HG02571 (cell line): ENCODE data around the gene SCAF1.

Source experiments
- ATAC-seq: cut with Tn5 transposase; IDR thresholded peaks from one replicate; pipeline ENCODE4 v1.9.1; 2021; ENCODE audit warnings: mild to moderate bottlenecking, moderate library complexity; ENCODE audit not compliant: unreplicated experiment

The SCAF1 gene

DNA sequence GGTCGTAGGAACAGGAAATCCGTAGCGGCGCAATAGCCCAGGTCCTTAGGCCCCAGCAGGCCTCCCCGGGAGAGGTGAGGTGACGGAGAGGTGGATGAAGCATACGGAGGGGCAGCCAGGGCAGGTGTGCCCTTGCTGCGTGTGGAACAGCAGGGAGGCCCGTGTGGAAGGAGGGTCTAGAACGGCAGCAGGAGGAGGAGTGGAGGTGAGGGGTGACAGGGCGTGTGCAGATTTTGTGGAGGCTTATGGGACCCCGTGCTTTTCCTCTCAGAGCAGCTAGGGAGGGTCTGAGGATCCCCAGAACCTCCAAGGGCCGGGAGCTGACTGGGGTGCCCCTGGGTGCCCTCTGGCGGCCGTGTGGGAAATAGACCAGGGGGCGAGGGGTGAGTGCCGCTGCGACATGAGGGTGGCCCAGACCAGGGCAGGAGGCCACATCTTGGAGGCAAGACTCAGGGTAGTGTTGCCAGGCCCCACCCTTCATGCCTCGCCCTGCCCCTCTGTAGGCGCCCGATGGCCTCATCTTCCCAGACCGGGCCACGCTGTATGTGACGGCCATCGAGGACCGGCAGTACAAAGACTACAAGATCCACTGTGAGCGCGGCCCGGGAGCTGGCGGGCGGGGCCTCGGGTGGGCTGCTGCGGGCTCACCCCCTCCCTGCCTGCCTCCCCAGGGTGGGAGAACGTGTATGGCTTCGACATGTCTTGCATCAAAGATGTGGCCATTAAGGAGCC is 42.4 kb downstream of the SCAF1 start:
- no peak for ATAC-seq

DNA sequence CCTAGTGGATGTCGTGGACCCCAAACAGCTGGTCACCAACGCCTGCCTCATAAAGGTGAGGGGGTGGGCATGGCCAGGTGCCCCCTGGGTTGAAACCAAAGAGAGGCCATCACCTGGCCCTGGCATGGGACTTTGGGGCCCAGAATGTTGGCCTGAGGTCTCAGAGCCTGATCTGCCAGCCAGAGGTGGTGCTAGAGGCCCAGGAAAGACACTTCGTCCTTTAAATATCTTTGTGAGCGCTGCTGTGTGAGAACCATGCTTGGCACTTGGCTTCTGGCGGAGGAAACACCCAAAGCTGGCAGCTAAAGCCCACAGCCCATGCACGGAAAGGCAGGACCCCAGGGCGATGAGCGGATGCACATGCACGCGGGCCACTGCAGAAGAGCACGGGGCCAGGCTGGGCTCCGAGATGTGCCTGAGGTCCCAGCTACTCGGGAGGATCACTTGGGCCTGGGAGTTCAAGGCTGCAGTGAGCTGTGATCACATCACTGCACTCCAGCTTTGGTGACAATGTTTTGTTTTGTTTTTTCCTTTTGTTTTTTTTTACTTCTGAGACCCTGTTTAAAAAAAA is 43.1 kb downstream of the SCAF1 start:
- no peak for ATAC-seq

DNA sequence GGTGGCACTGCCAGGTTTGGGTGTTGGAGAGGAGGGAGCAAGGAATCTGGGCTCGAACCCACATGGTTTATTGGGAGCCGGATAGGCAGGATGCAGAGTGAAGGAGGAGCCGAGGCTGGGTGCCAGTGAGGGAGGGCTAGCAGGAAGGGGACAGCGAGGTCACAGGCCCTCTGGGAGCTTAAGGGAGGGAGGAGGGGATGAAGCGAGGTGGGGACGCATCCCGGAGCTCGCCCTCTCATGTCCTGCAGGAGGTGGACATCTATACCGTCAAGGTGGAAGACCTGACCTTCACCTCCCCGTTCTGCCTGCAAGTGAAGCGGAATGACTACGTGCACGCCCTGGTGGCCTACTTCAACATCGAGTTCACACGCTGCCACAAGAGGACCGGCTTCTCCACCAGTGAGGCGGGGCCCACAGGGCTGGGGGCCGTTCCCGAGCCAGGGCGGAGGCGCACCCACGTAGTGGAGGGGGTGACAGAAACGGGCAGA is 43.9 kb downstream of the SCAF1 start:
- no peak for ATAC-seq

DNA sequence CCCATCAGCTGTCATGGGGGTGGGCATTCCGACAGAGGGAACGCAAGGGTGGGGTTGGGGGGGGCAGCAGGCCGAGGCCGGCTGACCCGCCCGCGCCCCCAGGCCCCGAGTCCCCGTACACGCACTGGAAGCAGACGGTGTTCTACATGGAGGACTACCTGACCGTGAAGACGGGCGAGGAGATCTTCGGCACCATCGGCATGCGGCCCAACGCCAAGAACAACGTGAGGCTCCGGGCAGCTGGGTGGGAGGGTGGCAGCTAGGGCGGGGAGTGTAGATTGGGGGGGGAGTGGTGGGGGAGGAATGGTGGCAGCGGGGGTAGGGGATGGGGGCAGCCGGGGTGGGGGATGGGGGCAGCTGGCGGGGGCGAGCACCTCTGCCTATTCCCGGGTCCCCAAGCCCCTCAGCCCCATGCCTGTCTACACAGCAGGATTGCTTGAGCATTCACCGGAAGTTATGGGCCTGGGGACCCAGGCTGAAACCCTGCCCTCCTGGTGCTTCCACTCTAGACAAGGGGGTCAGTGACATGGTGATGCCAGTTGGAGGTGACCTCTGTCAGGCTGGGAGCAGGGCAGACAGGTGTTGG is 44.6 kb downstream of the SCAF1 start:
- ATAC-seq, result no peak

DNA sequence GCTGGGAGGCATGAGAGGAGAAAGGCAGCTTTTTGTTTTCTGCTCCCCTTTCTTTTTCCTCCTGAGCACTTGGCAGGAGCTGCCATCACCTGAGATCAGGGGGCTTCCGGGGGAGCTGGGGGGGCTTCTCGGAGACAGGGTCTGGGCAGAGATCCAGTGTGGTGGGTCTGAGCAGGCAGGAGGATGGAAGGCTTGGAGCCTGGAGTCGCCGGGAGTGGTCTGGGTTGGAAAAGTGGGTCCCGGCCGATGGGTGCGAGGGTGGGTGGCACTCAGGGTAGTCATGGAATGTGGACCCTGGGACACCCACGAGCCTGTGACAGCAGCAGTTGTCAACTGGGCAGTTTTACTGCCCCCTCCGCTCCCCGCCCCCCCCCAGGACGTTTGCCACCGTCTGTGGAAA is 45.1 kb downstream of the SCAF1 start:
- ATAC-seq, result no peak

DNA sequence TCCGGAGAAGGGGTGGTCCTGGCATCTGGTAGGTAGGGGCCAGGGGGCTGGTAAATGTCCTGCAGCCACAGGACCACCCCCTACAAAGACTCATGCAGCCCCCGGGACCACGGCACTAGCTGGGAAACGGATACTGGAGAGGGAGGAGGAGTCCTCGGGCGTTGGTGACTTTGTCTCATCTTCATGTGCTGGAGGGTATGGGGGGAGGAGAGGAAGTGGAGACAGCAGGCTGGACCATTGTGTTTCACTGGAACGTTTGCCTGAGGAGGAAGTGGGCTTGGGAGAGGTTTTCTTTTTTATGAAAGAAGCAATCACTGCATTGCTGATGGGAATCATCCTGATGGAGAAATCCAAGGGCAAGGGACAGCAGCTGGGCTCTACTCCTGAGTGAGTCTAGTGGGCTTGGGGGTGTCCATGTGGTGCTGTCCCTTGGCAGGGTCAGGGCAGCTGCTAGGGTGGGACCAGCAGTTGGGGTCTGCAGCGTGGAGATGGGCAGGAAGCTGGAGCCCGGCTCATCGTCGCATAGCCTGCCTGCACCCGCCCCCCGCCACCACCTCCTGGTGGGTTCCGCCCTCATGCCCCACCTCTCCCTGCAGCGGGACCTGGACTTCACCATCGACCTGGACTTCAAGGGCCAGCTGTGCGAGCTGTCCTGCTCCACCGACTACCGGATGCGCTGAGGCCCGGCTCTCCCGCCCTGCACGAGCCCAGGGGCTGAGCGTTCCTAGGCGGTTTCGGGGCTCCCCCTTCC is 45.7 kb downstream of the SCAF1 start:
- no peak for ATAC-seq

DNA sequence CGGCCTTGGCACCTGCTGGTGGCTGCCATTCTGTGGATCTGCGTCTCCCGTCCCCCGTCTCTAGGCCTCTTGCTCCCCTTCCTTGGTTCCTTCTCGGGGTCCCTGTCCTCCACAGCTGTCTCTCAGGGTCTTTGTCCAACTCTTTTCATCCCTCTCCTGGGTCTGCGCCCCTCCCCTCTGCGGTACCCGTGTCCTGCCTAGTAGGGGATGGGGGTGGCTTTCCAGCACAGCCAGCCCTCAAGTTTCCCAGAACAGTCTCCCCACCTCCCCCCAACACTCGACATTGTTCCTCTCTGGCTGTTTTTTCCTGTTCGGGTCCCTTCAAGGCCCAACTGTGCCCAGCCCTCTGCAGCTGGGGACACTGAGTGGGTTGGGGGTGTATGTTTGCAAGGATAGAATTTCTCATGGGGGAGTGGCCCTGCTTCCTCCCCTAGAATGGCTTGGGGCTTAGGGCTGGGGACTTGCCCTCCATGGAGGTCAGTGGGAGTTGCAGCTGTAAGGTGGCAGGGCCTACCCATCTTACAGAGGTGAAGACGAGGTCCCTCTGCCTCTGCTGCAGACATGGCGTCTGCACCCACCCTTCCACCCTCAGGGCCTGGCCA is 46.6 kb downstream of the SCAF1 start:
- ATAC-seq, result no peak

DNA sequence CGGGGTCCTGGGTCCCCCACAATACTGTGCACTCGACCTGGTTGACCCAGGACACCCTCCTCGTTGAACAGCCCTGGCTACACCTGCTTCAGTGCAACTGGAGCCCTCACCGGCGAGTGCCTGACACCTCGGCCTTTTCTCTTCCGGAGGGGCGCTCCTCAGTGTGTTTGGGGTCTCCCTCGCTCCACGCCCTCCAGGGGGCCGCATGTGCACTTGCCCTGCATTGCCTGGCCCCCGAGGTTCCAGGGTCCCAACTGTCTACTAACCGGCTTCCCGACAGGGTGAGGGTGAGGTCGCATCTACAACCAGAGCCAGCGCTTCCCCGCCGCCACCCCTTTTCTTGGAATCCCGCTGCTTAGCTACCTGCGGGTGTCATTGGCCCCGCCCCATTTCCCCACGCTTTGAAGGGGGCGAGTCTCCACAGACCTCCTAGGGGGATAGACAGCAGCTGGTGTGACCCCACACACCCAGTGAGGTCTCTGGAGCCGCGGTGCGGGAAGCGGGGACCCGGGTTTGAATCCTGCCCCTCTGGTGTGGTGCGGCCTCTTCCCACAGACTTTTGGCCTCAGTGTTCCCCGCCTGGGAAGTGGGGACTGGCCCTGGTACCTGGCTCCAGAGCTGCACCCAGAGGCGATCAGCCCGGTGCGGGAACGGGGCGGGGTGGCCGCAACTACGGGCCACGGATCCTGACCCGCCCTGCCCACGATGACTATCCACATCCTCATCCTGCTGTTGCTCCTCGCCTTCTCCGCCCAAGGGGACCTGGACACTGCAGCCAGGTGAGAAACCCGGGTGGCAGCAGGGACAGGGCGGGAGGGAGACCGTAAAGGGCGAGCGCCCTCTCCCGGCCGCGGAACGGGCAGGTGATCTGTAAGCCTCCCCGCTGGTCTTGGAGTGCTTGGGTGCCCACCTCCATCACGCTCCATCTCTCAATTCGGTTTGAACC is 47.4 kb downstream of the SCAF1 start, which contains the start of gene ADM5:
TSS of gene ADM5 (plus strand) at position 462 of the 946 bp plus-strand sequence. CDS start at position 706, 244 bp downstream.
- no peak for ATAC-seq

DNA sequence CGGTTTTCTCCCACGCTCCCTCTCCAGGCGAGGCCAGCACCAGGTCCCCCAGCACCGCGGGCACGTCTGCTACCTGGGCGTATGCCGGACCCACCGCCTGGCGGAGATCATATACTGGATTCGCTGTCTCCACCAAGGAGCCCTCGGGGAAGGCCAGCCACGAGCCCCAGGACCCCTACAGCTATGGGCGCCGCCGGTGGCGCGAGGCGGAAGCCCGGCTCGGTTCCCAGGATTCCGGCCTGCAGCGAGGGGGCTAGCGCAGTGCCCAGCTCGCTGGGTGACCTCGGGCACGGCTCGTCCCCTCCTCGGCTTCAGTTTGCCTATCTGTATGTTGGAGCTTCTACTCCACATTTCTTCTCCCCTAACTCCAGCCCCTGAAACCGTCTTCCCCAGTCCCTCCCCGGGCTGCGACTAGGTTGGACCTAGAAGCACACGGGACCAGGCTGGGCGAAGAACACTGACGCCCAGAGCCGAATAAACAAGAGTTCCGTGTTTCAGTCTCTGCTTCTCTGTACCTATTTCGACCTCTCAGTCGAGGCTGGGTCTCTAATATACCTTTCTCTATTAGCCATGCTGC is 48.2 kb downstream of the SCAF1 start:
- no peak for ATAC-seq

DNA sequence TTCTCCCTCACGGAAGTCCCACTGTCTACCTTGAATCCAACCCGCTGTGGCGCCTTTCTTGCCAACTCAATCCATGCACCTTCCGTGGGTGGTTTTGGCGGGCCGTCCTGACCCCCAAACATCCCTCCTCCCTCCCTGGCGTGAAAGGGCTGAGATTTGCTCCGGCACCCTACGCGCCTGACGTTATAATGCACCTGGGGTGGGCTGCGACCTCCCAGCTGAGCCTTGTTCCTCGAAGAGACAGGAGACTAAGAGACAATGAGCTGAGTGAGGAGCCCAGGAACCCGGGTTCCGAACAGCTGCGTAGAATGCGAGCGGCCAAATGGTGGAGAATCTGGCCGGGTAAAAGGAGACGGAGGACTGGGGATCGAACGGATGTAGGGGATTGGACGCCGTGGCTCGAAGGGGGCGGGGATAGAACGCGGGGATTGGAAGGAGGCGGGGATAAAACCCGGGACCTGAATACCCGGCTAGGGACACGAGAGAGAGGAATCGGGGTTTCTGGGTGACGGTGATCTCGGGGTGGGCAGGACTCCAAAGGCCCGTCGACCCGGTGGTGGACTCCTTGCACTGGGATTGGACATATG is 48.7 kb downstream of the SCAF1 start, which contains the start of gene CPT1C:
TSS of gene CPT1C (plus strand) at position 461 of the 587 bp plus-strand sequence. CDS start 1,137 bp downstream, outside the sequence.
- no peak for ATAC-seq

DNA sequence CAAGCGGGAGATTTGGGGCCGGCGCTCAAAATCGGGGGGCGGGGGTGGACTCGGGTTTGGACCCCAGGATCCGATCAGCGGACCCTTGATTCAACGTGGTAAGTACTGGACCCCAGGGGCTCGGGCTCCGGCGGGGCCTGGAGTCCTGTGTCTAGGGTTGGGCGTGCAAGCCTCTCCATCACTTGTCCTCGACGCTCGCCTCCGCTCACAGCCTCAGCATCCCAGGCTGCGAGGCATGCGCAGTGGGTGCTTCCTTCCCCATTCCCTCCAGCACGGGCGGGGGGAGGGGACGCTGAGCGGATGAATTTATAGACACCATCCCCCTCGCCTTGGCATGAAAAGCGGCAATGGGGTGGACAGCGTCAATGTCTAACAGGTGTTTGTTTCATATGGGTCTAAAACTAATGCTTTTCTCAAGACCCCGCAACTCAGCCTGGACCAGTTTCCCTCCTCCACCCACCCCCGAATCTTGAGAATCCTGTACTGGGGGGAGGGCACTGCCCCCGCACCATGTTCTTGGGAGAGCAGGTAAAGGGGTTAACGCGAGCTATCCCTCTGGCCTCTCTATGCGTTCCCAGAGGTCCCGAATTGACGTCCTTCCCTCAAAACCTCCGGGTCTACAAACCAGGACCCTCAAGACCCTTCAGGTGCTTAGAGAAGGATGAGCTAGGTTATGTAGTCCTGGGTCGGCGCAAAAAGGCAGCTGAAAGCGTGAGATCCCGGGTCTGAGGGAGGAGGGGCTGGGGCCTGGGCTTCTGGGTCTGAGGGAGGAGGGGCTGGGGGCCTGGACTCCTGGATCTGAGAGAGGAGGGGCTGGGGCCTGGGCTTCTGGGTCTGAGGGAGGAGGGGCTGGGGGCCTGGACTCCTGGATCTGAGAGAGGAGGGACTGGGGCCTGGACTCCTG is 49.5 kb downstream of the SCAF1 start:
- no peak for ATAC-seq

DNA sequence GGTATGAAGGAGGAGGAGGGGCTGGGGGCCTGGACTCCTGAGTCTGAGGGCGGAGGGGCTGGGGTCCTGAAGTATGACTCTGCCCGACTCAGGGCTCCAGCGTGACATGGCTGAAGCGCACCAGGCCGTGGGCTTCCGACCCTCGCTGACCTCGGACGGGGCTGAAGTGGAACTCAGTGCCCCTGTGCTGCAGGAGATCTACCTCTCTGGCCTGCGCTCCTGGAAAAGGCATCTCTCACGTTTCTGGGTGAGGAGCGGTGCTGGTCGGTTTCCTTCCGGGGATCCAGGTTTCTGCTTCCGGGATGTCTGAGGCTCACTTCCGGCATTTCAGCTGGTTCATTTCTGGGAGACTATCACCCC is 50.1 kb downstream of the SCAF1 start:
- no peak for ATAC-seq

DNA sequence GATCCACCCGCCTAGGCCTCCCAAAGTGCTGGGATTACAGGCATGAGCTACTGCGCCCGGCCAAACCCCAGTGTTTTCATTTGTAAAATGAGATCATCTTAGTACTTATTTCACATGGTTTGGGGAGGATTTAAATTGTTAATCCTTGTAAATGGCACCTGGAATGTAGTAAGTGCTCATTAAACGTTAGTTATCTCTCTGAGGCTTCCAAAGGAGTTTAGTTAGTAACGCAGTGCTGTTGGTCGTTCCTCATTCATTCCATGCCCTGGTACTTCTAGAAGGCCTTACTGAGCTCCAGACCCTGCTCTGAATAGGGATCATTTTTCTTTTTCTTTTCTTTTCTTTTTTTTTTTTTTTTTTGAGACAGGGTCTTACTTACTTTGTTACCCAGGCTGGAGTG is 54.1 kb downstream of the SCAF1 start:
- ATAC-seq, result no peak

DNA sequence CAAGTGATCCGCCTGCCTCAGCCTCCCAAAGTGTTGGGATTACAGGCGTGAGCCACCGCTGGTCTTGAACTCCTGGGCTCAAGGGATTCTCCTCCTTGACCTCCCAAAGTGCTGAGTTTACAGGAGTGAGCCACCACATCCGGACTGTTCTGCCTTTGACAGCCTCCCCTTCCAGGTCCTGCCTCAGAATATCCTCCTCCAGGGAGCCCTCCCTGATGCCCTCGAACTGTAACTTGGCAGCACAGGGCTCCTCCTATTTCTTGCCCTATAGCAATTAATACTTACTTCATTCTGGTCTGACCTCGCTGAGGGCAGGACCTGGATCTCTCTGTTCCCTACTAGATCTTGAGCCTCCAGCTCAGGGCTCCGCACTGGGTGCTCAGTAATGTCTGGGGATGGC is 54.9 kb downstream of the SCAF1 start:
- ATAC-seq, result no peak

DNA sequence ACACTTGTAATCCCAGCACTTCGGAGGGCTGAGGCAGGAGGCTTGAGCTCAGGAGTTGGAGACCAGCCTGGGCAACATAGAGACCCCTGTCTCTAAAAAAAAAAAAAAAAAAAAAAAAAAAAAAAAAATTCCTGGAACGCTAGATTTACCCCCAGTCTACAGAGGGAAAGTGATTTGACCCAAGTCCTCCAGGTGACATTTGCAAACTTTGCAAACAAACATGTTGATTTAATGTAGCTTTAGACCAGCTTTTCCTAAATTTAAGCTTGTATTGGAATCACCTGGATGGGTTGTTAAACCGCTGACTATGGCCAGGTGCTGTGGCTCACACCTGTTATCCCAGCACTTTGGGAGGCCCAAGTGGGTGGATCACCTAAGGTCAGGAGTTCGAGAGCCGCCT is 57.4 kb downstream of the SCAF1 start:
- no peak for ATAC-seq

DNA sequence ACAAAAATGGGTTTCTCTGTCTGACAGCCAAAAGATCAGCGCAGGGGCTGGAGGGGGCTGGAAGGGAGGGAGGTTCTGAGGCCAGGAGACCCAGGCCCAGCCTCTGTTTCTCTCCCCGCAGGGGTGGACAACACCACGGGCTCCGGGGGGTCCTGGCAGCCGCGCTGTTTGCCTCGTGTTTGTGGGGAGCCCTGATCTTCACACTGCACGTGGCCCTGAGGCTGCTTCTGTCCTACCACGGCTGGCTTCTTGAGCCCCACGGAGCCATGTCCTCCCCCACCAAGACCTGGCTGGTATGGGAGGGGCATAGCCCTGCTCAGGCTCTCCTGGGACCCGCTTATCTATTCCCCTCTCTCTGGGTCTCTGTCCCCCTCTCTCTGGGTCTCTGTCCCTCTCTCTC is 58.6 kb downstream of the SCAF1 start:
- ATAC-seq, result no peak

DNA sequence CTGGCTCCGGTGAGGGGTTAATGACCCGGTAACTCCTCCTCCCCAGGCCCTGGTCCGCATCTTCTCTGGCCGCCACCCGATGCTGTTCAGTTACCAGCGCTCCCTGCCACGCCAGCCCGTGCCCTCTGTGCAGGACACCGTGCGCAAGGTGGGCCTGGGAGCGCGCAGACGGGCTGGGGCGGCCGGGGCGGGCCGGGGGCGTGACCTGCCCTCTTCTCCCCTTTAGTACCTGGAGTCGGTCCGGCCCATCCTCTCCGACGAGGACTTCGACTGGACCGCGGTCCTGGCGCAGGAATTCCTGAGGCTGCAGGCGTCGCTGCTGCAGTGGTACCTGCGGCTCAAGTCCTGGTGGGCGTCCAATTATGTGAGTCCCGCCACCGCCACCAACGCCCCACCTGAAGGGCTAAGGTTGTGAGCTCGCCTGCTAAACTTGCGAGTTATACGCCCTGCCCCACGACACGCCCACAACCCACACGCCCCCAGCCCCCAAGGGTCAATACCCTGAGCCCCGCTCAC is 59.3 kb downstream of the SCAF1 start:
- no peak for ATAC-seq
